Stomach (tissue), 4 donors: ENCODE measurements around the gene LRRC10.
"Not testable (repeated sequence)": the region's sequence is repeated elsewhere in the genome, so short reads cannot be mapped to it uniquely, and the experiment has no call there.

ENCODE experiments used
- EP300 ChIP-seq: sonication (generic); formaldehyde crosslinking; IDR thresholded peaks from one replicate; pipeline ENCODE4 v1.6.1; 2017; ENCODE audit warnings: antibody characterized with exemption
- POLR2A ChIP-seq, 4 donors: fragments of 450-650 bp; IDR thresholded peaks; one replicate each; pipeline ENCODE4 v1.6.1; 2016; ENCODE audit warnings: antibody characterized with exemption in 4 of 4, control low read depth in 2 of 4, mild to moderate bottlenecking in 1 of 4, moderate library complexity in 1 of 4
- TF ChIP-seq, protein P1 (sequence below), 7 experiments: fragments of 450-650 bp in 4 of 7; fragments of 200-600 bp in 3 of 7; sonication (generic) in 3 of 7; IDR thresholded peaks; one replicate each; pipeline ENCODE4 v1.5.1; 2016 to 2019; ENCODE audit warnings: antibody characterized with exemption in 7 of 7, control low read depth in 2 of 7, mild to moderate bottlenecking in 1 of 7

DNA sequence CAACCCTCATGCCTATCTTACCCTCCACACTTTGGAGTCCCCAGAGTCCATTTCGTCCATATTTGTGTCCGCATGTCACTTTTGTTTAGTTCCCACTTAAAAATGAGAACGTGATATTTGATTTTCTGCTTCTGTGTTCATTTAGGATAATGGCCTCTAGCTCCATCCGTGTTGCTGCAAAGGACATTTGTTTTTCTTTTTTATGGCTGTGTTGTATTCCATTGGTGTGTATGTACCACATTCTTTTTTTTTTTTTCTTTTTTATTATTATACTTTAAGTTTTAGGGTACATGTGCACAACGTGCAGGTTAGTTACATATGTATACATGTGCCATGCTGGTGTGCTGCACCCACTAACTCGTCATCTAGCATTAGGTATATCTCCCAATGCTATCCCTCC lies 7.2 kb downstream of the LRRC10 start:
- TF ChIP-seq, protein P1, sequence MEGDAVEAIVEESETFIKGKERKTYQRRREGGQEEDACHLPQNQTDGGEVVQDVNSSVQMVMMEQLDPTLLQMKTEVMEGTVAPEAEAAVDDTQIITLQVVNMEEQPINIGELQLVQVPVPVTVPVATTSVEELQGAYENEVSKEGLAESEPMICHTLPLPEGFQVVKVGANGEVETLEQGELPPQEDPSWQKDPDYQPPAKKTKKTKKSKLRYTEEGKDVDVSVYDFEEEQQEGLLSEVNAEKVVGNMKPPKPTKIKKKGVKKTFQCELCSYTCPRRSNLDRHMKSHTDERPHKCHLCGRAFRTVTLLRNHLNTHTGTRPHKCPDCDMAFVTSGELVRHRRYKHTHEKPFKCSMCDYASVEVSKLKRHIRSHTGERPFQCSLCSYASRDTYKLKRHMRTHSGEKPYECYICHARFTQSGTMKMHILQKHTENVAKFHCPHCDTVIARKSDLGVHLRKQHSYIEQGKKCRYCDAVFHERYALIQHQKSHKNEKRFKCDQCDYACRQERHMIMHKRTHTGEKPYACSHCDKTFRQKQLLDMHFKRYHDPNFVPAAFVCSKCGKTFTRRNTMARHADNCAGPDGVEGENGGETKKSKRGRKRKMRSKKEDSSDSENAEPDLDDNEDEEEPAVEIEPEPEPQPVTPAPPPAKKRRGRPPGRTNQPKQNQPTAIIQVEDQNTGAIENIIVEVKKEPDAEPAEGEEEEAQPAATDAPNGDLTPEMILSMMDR (IDR thresholded peaks at IDR 0.05): not testable (repeated sequence)
- not testable (repeated sequence) for TF ChIP-seq POLR2A (IDR thresholded peaks at IDR 0.05); EP300
